Measurements from ENCODE around the gene SLC22A23.

Gene SLC22A23

DNA sequence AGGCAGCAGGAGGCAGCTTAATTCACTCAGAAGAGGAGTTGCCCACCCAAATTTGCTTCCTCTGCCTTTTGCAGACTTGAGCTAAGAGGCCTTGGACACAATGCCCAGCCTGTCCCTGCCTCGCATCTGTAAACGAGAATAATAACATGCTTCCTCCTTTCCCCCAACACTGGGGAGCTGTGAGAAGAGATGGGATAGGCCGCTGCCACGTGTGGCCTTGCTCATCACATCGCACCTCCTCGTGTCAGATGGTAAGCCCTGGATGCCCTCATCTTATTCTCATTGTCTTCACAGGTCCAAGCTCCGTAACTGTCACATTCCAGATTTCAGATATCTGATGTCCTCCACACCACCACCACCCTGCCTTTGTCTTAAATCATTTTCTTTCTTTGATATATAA is 216.3 kb downstream of the SLC22A23 start:
- H3K27me3 ChIP-seq, result peaks cover 79% of the 10 kb centered on the region
- no peak overlapping the region for H3K27ac ChIP-seq
- TF ChIP-seq, protein P1, sequence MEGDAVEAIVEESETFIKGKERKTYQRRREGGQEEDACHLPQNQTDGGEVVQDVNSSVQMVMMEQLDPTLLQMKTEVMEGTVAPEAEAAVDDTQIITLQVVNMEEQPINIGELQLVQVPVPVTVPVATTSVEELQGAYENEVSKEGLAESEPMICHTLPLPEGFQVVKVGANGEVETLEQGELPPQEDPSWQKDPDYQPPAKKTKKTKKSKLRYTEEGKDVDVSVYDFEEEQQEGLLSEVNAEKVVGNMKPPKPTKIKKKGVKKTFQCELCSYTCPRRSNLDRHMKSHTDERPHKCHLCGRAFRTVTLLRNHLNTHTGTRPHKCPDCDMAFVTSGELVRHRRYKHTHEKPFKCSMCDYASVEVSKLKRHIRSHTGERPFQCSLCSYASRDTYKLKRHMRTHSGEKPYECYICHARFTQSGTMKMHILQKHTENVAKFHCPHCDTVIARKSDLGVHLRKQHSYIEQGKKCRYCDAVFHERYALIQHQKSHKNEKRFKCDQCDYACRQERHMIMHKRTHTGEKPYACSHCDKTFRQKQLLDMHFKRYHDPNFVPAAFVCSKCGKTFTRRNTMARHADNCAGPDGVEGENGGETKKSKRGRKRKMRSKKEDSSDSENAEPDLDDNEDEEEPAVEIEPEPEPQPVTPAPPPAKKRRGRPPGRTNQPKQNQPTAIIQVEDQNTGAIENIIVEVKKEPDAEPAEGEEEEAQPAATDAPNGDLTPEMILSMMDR (IDR thresholded peaks at IDR 0.05), result no peak
- no peaks in the 10 kb centered on the region for H3K36me3 ChIP-seq
- H3K9me3 ChIP-seq, result no peaks in the 10 kb centered on the region
- no peaks in the 10 kb centered on the region for H3K4me1 ChIP-seq (ENCODE audit: control insufficient read depth in 1 of 2, insufficient read depth in 1 of 2, low read depth in 1 of 2, low read length in 1 of 2)
- H3K4me3 ChIP-seq (ENCODE audit: low read depth in 1 of 2, low read length in 1 of 2), result no peak overlapping the region

DNA sequence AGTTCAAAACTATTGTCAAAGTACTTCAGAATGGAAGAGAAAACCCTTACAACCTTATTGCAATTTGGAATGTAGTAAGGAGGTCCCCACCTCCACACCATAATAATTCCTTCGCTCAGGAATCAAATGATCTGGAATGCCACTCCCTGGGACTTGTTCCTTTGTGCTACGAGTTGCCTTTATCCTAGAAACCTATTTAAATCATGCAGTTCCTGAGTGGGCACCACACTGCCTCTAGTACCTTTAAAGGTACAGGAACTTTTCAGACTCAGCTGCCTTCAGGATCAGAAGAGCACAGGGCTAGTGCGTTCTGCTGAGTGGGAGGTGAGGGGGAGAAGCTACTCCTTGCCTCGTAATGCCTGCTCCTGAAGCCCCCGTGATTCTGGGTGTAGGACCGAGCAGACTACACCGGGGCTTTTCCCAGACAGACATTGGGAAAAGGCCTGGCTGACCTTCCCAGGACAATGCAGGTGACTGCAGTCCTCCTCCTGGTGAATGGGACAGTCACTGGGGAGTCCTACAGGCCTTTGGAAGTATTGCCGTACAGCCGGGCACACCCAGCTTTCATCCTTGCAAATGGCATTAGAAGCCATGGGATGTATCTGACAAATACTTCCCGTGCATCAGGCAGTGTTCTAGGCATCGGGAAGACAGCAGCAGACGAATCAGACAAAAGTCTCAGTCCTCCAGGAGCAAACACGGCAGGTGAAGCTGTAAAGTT is 217.6 kb downstream of the SLC22A23 start:
- H3K27me3 ChIP-seq, result peaks cover 83% of the 10 kb centered on the region
- no peaks in the 10 kb centered on the region for H3K4me1 ChIP-seq (ENCODE audit: control insufficient read depth in 1 of 2, insufficient read depth in 1 of 2, low read depth in 1 of 2, low read length in 1 of 2)
- no peaks in the 10 kb centered on the region for H3K9me3 ChIP-seq
- no peaks in the 10 kb centered on the region for H3K36me3 ChIP-seq
- H3K4me3 ChIP-seq (ENCODE audit: low read depth in 1 of 2, low read length in 1 of 2), result no peak overlapping the region
- TF ChIP-seq, protein P1 (IDR thresholded peaks at IDR 0.05), result no peak
- no peak overlapping the region for H3K27ac ChIP-seq

DNA sequence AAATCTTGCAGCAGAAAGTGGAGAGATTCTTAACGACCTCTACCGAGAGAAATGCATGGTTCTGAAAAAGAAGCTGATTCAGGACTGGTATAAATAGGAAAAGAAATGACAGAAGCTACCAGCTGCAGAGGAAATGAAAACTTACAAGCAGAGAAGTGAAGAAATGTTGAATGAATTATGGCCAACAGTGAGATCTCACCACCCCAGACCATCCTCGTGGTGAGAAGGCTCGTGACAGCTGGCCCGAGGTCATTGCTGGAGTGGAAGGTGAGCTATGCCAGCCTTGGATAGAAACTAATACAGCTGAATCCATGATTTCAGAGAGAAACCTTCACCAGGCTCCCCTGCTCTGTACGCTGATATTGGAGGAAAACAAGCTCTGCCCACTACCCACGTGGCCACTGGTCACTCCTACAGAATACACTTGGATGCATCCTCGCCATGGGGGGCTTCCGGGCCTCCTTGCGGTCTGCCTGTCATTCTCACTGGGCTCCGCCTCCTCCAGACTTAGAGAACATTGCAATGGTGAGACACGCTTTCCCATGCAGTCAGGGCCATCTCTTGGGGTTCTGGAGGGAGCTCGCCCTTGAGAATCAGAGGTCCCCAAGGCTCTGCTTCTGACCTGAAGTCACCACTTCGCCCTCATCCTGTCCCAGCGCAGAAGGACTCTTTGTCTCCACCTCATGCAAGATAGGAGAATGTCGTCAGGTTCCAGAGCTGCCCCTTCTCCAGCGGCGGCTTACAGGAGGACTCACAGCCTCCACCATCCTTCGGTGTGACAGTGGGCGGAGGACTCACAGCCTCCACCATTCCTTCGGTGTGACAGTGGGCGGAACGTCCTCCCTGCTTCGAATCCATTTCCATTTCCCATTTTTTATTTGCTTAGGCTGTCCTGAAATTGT is 218.8 kb downstream of the SLC22A23 start:
- no peaks in the 10 kb centered on the region for H3K36me3 ChIP-seq
- TF ChIP-seq, protein P1 (IDR thresholded peaks at IDR 0.05), result no peak
- H3K9me3 ChIP-seq, result no peaks in the 10 kb centered on the region
- no peak overlapping the region for H3K27ac ChIP-seq
- H3K4me3 ChIP-seq (ENCODE audit: low read depth in 1 of 2, low read length in 1 of 2), result no peak overlapping the region
- peaks cover 83% of the 10 kb centered on the region for H3K27me3 ChIP-seq
- no peaks in the 10 kb centered on the region for H3K4me1 ChIP-seq (ENCODE audit: control insufficient read depth in 1 of 2, insufficient read depth in 1 of 2, low read depth in 1 of 2, low read length in 1 of 2)

DNA sequence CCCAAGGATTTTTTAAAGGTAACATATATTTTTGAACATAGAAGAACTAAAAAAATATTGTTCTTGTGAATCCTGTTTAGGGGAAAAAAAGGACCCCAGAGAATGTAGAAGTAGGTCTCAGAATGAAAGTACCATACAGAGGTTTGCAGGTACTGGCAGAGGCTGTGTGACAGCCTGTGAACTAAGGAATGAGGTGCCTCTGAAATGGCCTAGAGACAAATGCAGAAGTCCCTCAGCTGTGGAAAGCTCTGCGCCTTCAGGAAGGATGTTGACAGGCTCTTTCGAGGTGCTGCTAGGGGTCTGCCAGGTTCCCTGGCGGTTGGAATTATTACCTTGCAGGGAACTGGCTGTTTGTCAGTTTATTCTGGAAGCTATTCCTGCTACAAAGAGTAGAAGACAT is 220.8 kb downstream of the SLC22A23 start:
- H3K36me3 ChIP-seq, result no peaks in the 10 kb centered on the region
- peaks cover 95% of the 10 kb centered on the region for H3K27me3 ChIP-seq
- H3K27ac ChIP-seq, result no peak overlapping the region
- H3K4me1 ChIP-seq (ENCODE audit: control insufficient read depth in 1 of 2, insufficient read depth in 1 of 2, low read depth in 1 of 2, low read length in 1 of 2), result peaks cover 11 to 12% of the 10 kb centered on the region in 2 experiments
- no peak overlapping the region for H3K4me3 ChIP-seq (ENCODE audit: low read depth in 1 of 2, low read length in 1 of 2)
- TF ChIP-seq, protein P1 (IDR thresholded peaks at IDR 0.05), result no peak
- no peaks in the 10 kb centered on the region for H3K9me3 ChIP-seq

DNA sequence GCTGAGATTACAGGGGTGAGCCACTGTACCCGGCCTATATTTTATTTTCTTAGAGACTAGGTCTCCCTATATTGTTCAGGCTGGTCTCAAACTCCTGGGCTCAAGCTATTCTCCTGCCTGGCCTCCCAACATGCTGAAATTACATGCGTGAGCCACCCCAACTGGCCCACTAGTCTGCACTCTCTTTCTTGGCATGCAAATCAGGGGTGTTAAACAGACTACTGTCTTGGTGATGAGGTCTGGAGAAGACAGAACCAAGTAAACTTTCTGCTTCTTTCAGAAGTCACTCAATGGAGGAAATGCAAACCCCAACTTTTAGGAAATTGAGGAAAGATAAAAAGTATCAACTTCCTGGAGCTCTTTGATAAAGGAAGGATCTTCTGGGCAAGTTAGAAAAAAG is 221.4 kb downstream of the SLC22A23 start:
- H3K36me3 ChIP-seq, result no peaks in the 10 kb centered on the region
- H3K4me1 ChIP-seq (ENCODE audit: control insufficient read depth in 1 of 2, insufficient read depth in 1 of 2, low read depth in 1 of 2, low read length in 1 of 2), result peaks cover 12 to 15% of the 10 kb centered on the region in 2 experiments
- peaks cover 99% of the 10 kb centered on the region for H3K27me3 ChIP-seq
- no peak overlapping the region for H3K27ac ChIP-seq
- H3K9me3 ChIP-seq, result no peaks in the 10 kb centered on the region
- H3K4me3 ChIP-seq (ENCODE audit: low read depth in 1 of 2, low read length in 1 of 2), result no peak overlapping the region
- TF ChIP-seq, protein P1 (IDR thresholded peaks at IDR 0.05), result no peak

Measured in neutrophil (primary cell).